Measurements from ENCODE around the gene CHST15. TPM values are rescaled to one million over a fixed set of nuclear protein-coding genes. Genes with fewer than 3 reads are reported as not detected.
"Not testable (repeated sequence)": the region's sequence is repeated elsewhere in the genome, so short reads cannot be mapped to it uniquely, and the experiment has no call there.

CHST15 gene
- total RNA-seq, 2 experiments from 2014 or later: not detected

- H3K36me3 Mint-ChIP-seq (ENCODE audit: low read depth): no peaks in the 10 kb centered on the region
- CTCF ChIA-PET: no interaction called here
- peaks cover 6% of the 10 kb centered on the region for H3K27me3 Mint-ChIP-seq
Observed at GRCh38 chr10:124101351-124101750, 8.0 kb upstream of the CHST15 start.

GRCh38 chr10:124100651-124101050, 7.3 kb upstream of the CHST15 start:
- H3K27ac Mint-ChIP-seq; H3K9me3 Mint-ChIP-seq; H3K4me3 Mint-ChIP-seq; CTCF ChIA-PET; DNase-seq; POLR2A ChIA-PET; H3K36me3 Mint-ChIP-seq (ENCODE audit: low read depth); H3K4me1 Mint-ChIP-seq: not testable (repeated sequence)
- peaks cover 11% of the 10 kb centered on the region for H3K27me3 Mint-ChIP-seq

More at GRCh38 chr10:124101351-124101750, 8.0 kb upstream of the CHST15 start:
- H3K4me3 Mint-ChIP-seq: no peak overlapping the region
- H3K9me3 Mint-ChIP-seq: peaks cover under 1% of the 10 kb centered on the region
- peaks cover 2% of the 10 kb centered on the region for H3K4me1 Mint-ChIP-seq
- no peak overlapping the region for H3K27ac Mint-ChIP-seq
- no peak for DNase-seq
- POLR2A ChIA-PET: no interaction called here

GRCh38 chr10:124100124-124100523, 6.7 kb upstream of the CHST15 start:
- H3K4me1 Mint-ChIP-seq: no peaks in the 10 kb centered on the region
- ChIA-PET CTCF (interaction anchor here (0.9 kb wide), 1 partner anchor 8 kb away, joined by 3 read pairs; no protein-coding TSS in a partner anchor), POLR2A (no interaction called here)
- H3K9me3 Mint-ChIP-seq: peaks cover 2% of the 10 kb centered on the region
- no peak overlapping the region for H3K4me3 Mint-ChIP-seq
- DNase-seq: no peak
- no peaks in the 10 kb centered on the region for H3K36me3 Mint-ChIP-seq (ENCODE audit: low read depth)
- H3K27me3 Mint-ChIP-seq: peaks cover 16% of the 10 kb centered on the region
- no peak overlapping the region for H3K27ac Mint-ChIP-seq

GRCh38 chr10:124099604-124100003, 6.2 kb upstream of the CHST15 start:
- Mint-ChIP-seq H3K27ac (no peak overlapping the region), H3K36me3 (ENCODE audit: low read depth) (no peaks in the 10 kb centered on the region), H3K4me3 (no peak overlapping the region), H3K9me3 (peaks cover 2% of the 10 kb centered on the region), H3K4me1 (no peaks in the 10 kb centered on the region), H3K27me3 (peaks cover 21% of the 10 kb centered on the region)
- POLR2A ChIA-PET: no interaction called here
- DNase-seq: no peak
- CTCF ChIA-PET: interaction anchor here (0.9 kb wide), 1 partner anchor 8 kb away, joined by 3 read pairs; no protein-coding TSS in a partner anchor

GRCh38 chr10:124098575-124098974, 5.2 kb upstream of the CHST15 start:
- H3K36me3 Mint-ChIP-seq (ENCODE audit: low read depth): no peaks in the 10 kb centered on the region
- no peak for DNase-seq
- CTCF ChIA-PET: no interaction called here
- H3K4me3 Mint-ChIP-seq: no peak overlapping the region
- peaks cover 2% of the 10 kb centered on the region for H3K9me3 Mint-ChIP-seq
- POLR2A ChIA-PET: interaction anchor here (0.5 kb wide), 1 partner anchor 11 kb away, joined by 4 read pairs; no protein-coding TSS in a partner anchor
- H3K27me3 Mint-ChIP-seq: peaks cover 32% of the 10 kb centered on the region
- no peak overlapping the region for H3K27ac Mint-ChIP-seq
- H3K4me1 Mint-ChIP-seq: peaks cover 2% of the 10 kb centered on the region

- no peak overlapping the region for H3K4me3 Mint-ChIP-seq
- no peak for DNase-seq
- no peak overlapping the region for H3K27ac Mint-ChIP-seq
- peaks cover 2% of the 10 kb centered on the region for H3K9me3 Mint-ChIP-seq
- POLR2A ChIA-PET: interaction anchor here (0.5 kb wide), 1 partner anchor 10 kb away, joined by 4 read pairs; no protein-coding TSS in a partner anchor
- CTCF ChIA-PET: no interaction called here
- H3K27me3 Mint-ChIP-seq: peaks cover 35% of the 10 kb centered on the region
- peaks cover 4% of the 10 kb centered on the region for H3K4me1 Mint-ChIP-seq
- H3K36me3 Mint-ChIP-seq (ENCODE audit: low read depth): no peaks in the 10 kb centered on the region
Observed at GRCh38 chr10:124097883-124098282, 4.5 kb upstream of the CHST15 start.

GRCh38 chr10:124096494-124096893, 3.1 kb upstream of the CHST15 start:
- Mint-ChIP-seq H3K9me3 (peaks cover 2% of the 10 kb centered on the region), H3K27ac (no peak overlapping the region), H3K27me3 (peaks cover 41% of the 10 kb centered on the region), H3K4me1 (peaks cover 5% of the 10 kb centered on the region), H3K4me3 (no peak overlapping the region), H3K36me3 (ENCODE audit: low read depth) (no peaks in the 10 kb centered on the region)
- ChIA-PET POLR2A (no interaction called here), CTCF (no interaction called here)
- no peak for DNase-seq

- CTCF ChIA-PET; H3K4me1 Mint-ChIP-seq; H3K27ac Mint-ChIP-seq; POLR2A ChIA-PET; H3K36me3 Mint-ChIP-seq (ENCODE audit: low read depth); H3K9me3 Mint-ChIP-seq; H3K4me3 Mint-ChIP-seq; DNase-seq: not testable (repeated sequence)
- H3K27me3 Mint-ChIP-seq: peaks cover 48% of the 10 kb centered on the region
Observed at GRCh38 chr10:124095801-124096200, 2.4 kb upstream of the CHST15 start.

- CTCF ChIA-PET: no interaction called here
- Mint-ChIP-seq H3K4me3 (no peak overlapping the region), H3K4me1 (peaks cover 5% of the 10 kb centered on the region), H3K27ac (no peak overlapping the region), H3K36me3 (ENCODE audit: low read depth) (no peaks in the 10 kb centered on the region), H3K27me3 (peaks cover 55% of the 10 kb centered on the region), H3K9me3 (peaks cover 2% of the 10 kb centered on the region)
- POLR2A ChIA-PET: no interaction called here
- DNase-seq: no peak
Observed at GRCh38 chr10:124095096-124095495, 1.7 kb upstream of the CHST15 start.

GRCh38 chr10:124094419-124094785, 1.0 kb upstream of the CHST15 start:
- no peak overlapping the region for H3K27ac Mint-ChIP-seq
- no peak overlapping the region for H3K4me3 Mint-ChIP-seq
- CTCF ChIA-PET: no interaction called here
- no peaks in the 10 kb centered on the region for H3K36me3 Mint-ChIP-seq (ENCODE audit: low read depth)
- H3K27me3 Mint-ChIP-seq: peaks cover 62% of the 10 kb centered on the region
- POLR2A ChIA-PET: no interaction called here
- peaks cover 2% of the 10 kb centered on the region for H3K9me3 Mint-ChIP-seq
- H3K4me1 Mint-ChIP-seq: peaks cover 5% of the 10 kb centered on the region
- DNase-seq: no peak

GRCh38 chr10:124093774-124094418, 498 bp upstream of the CHST15 start:
- H3K36me3 Mint-ChIP-seq (ENCODE audit: low read depth); POLR2A ChIA-PET; DNase-seq; H3K27ac Mint-ChIP-seq; CTCF ChIA-PET; H3K4me1 Mint-ChIP-seq; H3K9me3 Mint-ChIP-seq: not testable (repeated sequence)
- Mint-ChIP-seq H3K27me3 (peaks cover 67% of the 10 kb centered on the region), H3K4me3 (peak overlapping the region; percentile 34)

- Mint-ChIP-seq H3K27me3 (peaks cover 68% of the 10 kb centered on the region), H3K4me3 (no peak overlapping the region), H3K27ac (no peak overlapping the region), H3K4me1 (peaks cover 5% of the 10 kb centered on the region), H3K9me3 (peaks cover 2% of the 10 kb centered on the region), H3K36me3 (ENCODE audit: low read depth) (no peaks in the 10 kb centered on the region)
- no peak for DNase-seq
- CTCF ChIA-PET: interaction anchor here (0.8 to 1.5 kb wide), 2 partner anchors 10 to 62 kb away, joined by 4 read pairs; no protein-coding TSS in a partner anchor
- POLR2A ChIA-PET: no interaction called here
Observed at GRCh38 chr10:124092250-124092859, 1.0 kb downstream of the CHST15 start.

- POLR2A ChIA-PET: no interaction called here
- no peak for DNase-seq
- Mint-ChIP-seq H3K27me3 (peaks cover 66% of the 10 kb centered on the region), H3K27ac (no peak overlapping the region), H3K4me1 (peaks cover 5% of the 10 kb centered on the region), H3K36me3 (ENCODE audit: low read depth) (no peaks in the 10 kb centered on the region), H3K4me3 (no peak overlapping the region), H3K9me3 (peaks cover 2% of the 10 kb centered on the region)
- CTCF ChIA-PET: interaction anchor here (1.5 kb wide), 1 partner anchor 61 kb away, joined by 4 read pairs; no protein-coding TSS in a partner anchor
Observed at GRCh38 chr10:124091646-124092249, 1.6 kb downstream of the CHST15 start.

Measured in activated CD4-positive, alpha-beta T cell treated with anti-CD3 and anti-CD28 coated beads, Interleukin-2, amount 10 ng/mL, durations not matched to agents 7 days and 5 days (primary cell).